Adrenal gland (tissue), 5 donors: ENCODE measurements around the gene CCDC192.
"Not testable (repeated sequence)": the region's sequence is repeated elsewhere in the genome, so short reads cannot be mapped to it uniquely, and the experiment has no call there.

ENCODE experiments used
- POLR2A ChIP-seq, 2 donors: fragments of 450-650 bp; IDR thresholded peaks; one replicate each; pipeline ENCODE4 v1.6.1; 2017; ENCODE audit warnings: antibody characterized with exemption in 2 of 2, mild to moderate bottlenecking in 2 of 2, moderate library complexity in 1 of 2
- TF ChIP-seq, protein P1 (sequence below), 6 experiments: fragments of 450-650 bp in 4 of 6; fragments of 200-600 bp in 2 of 6; sonication (generic) in 1 of 6; IDR thresholded peaks; 1 replicate in 5 of 6; 2 replicates in 1 of 6; pipeline versions ENCODE4 v1.5.1 to v1.8.0; 2016 to 2021; ENCODE audit warnings: antibody characterized with exemption in 6 of 6, mild to moderate bottlenecking in 2 of 6, moderate library complexity in 1 of 6
- donor health status: DM: no; HTN: no; CAD: no.

- TF ChIP-seq, protein P1, sequence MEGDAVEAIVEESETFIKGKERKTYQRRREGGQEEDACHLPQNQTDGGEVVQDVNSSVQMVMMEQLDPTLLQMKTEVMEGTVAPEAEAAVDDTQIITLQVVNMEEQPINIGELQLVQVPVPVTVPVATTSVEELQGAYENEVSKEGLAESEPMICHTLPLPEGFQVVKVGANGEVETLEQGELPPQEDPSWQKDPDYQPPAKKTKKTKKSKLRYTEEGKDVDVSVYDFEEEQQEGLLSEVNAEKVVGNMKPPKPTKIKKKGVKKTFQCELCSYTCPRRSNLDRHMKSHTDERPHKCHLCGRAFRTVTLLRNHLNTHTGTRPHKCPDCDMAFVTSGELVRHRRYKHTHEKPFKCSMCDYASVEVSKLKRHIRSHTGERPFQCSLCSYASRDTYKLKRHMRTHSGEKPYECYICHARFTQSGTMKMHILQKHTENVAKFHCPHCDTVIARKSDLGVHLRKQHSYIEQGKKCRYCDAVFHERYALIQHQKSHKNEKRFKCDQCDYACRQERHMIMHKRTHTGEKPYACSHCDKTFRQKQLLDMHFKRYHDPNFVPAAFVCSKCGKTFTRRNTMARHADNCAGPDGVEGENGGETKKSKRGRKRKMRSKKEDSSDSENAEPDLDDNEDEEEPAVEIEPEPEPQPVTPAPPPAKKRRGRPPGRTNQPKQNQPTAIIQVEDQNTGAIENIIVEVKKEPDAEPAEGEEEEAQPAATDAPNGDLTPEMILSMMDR (IDR thresholded peaks at IDR 0.05), result not testable (repeated sequence)
- TF ChIP-seq POLR2A (IDR thresholded peaks at IDR 0.05), result not testable (repeated sequence)
These were observed 49.5 kb downstream of the CCDC192 start for GRCh38 chr5:127752503-127753265.
